K562 (cell line): ENCODE measurements around the gene SYNGR4. TPM values are rescaled to one million over a fixed set of nuclear protein-coding genes. Genes with fewer than 3 reads are reported as not detected.

ENCODE experiments used
- AFF4 ChIP-seq: sonication (generic); formaldehyde crosslinking; IDR thresholded peaks from 2 replicates; pipeline ENCODE4 v1.8.0; 2023; ENCODE audit warnings: mild to moderate bottlenecking, missing genetic modification reagents
- ATF7 ChIP-seq: fragments of 450-650 bp; IDR thresholded peaks from 2 replicates; pipeline ENCODE4 v1.7.1; 2014; ENCODE audit warnings: mild to moderate bottlenecking, moderate library complexity
- CTCFL ChIP-seq: IDR thresholded peaks from 2 replicates; pipeline ENCODE4 v1.6.1; 2011; ENCODE audit warnings: borderline replicate concordance, low read depth, mild to moderate bottlenecking, moderate library complexity, low read length; ENCODE audit not compliant: insufficient read depth, poor library complexity, severe bottlenecking
- ETV5 ChIP-seq: sonication (generic); formaldehyde crosslinking; IDR thresholded peaks from 2 replicates; pipeline ENCODE4 v1.4.0; 2020; ENCODE audit warnings: low read depth, mild to moderate bottlenecking, missing genetic modification reagents
- ETV6 ChIP-seq, 3 experiments: fragments of 150-350 bp in 1 of 3; sonication (generic) in 1 of 3; formaldehyde crosslinking in 1 of 3; IDR thresholded peaks; 2 replicates each; pipeline versions ENCODE4 v1.6.1 to v1.8.0; 2014 to 2022; ENCODE audit warnings: borderline replicate concordance in 2 of 3, low read depth in 2 of 3, antibody characterized with exemption in 1 of 3, low read length in 1 of 3, mild to moderate bottlenecking in 1 of 3, missing genetic modification reagents in 1 of 3
- EWSR1 ChIP-seq: fragments of 450-650 bp; IDR thresholded peaks from 2 replicates; pipeline ENCODE4 v1.6.1; 2018; ENCODE audit warnings: borderline replicate concordance, mild to moderate bottlenecking, low read depth, moderate library complexity; ENCODE audit not compliant: partially characterized antibody
- MAFG ChIP-seq: fragments of 450-650 bp; conservative IDR thresholded peaks from 2 replicates; pipeline ENCODE4 v1.6.1; 2016; ENCODE audit warnings: missing genetic modification characterization, missing compliant biosample characterization
- MAZ ChIP-seq, 2 experiments: fragments of 450-650 bp in 1 of 2; sonication (generic) in 1 of 2; formaldehyde crosslinking; IDR thresholded peaks in 1 of 2; conservative IDR thresholded peaks in 1 of 2; 2 replicates each; pipeline versions ENCODE4 v1.4.0 to v1.5.0; 2020; ENCODE audit warnings: mild to moderate bottlenecking in 1 of 2, missing genetic modification reagents in 1 of 2
- NCOA1 ChIP-seq: fragments of 450-650 bp; IDR thresholded peaks from 2 replicates; pipeline ENCODE4 v1.6.1; 2016; ENCODE audit warnings: low read depth
- PHF8 ChIP-seq: fragments of 200-600 bp; sonication (generic); IDR thresholded peaks from 2 replicates; pipeline ENCODE4 v1.6.1; 2012; ENCODE audit warnings: mixed run types, mild to moderate bottlenecking, inconsistent platforms, low read length, moderate library complexity, borderline replicate concordance
- PRMT5 ChIP-seq: sonication (generic); formaldehyde crosslinking; IDR thresholded peaks from 2 replicates; pipeline ENCODE4 v1.5.0; 2020; ENCODE audit warnings: missing genetic modification reagents
- RBM25 ChIP-seq: fragments of 200-400 bp; formaldehyde crosslinking; IDR thresholded peaks from 2 replicates; pipeline ENCODE4 v1.6.1; 2018; ENCODE audit warnings: low read length, low read depth, moderate library complexity; ENCODE audit not compliant: severe bottlenecking
- SAP30 ChIP-seq: fragments of 200-600 bp; sonication (generic); IDR thresholded peaks from 2 replicates; pipeline ENCODE4 v1.6.1; 2012; ENCODE audit warnings: borderline replicate concordance, low read depth, mild to moderate bottlenecking, moderate library complexity, low read length, control low read depth, inconsistent platforms; ENCODE audit not compliant: insufficient read depth, poor library complexity, severe bottlenecking
- SPI1 ChIP-seq: IDR thresholded peaks from 2 replicates; pipeline ENCODE4 v1.6.1; 2011; ENCODE audit warnings: low read depth, low read length, control low read depth, borderline replicate concordance
- TGIF2 ChIP-seq: sonication (generic); formaldehyde crosslinking; IDR thresholded peaks from 2 replicates; pipeline ENCODE4 v1.8.1; 2022; ENCODE audit warnings: mild to moderate bottlenecking, missing genetic modification reagents, moderate library complexity
- USF2 ChIP-seq: sonication (generic); formaldehyde crosslinking; IDR thresholded peaks from 2 replicates; pipeline ENCODE4 v1.5.0; 2020; ENCODE audit warnings: missing genetic modification reagents
- ZNF699 ChIP-seq: fragments of 250-450 bp; sonication (Bioruptor Pico); IDR thresholded peaks from 2 replicates; pipeline ENCODE4 v1.8.0; 2021; ENCODE audit warnings: mild to moderate bottlenecking, moderate library complexity; ENCODE audit not compliant: insufficient replicate concordance
- ZNF764 ChIP-seq: fragments of 250-450 bp; sonication (Bioruptor Pico); IDR thresholded peaks from 2 replicates; pipeline ENCODE4 v1.4.0; 2020; ENCODE audit warnings: low read depth, mild to moderate bottlenecking, moderate library complexity
- polyA plus RNA-seq, 8 experiments: library from polyadenylated mRNA; depleted of rRNA in 4 of 8; stranded (reverse) in 5 of 8; unstranded in 3 of 8; fragments of >200 nt; fragmentation: Nextera tagmentation in 2 of 8; fragmentation: Illumina TruSeq in 1 of 8; extraction: Ambion mirVana in 2 of 8; extraction: Trizol in 1 of 8; gene quantifications; 2 replicates each; pipeline versions ENCODE4 v1.2.1 to v1.2.3, GENCODE V29; 2011 to 2014; ENCODE audit warnings: inconsistent platforms in 1 of 8, missing spikeins in 1 of 8
- total RNA-seq, 7 experiments: library from RNA; depleted of rRNA in 6 of 7; stranded (reverse); fragments of >200 nt in 6 of 7; fragmentation: Illumina TruSeq in 2 of 7; extraction: Trizol in 2 of 7; gene quantifications; 2 replicates each; pipeline versions ENCODE4 v1.2.1 to v1.2.3, GENCODE V29; 2011 to 2021; ENCODE audit warnings: low replicate concordance in 1 of 7

The SYNGR4 gene
- total and polyA plus RNA-seq, 9 of the 15 experiments (the other 6 are each of a cell fraction or from before 2014, with no cell fraction given): 0.07 to 0.14 TPM; not detected in 7

GRCh38 chr19:48390188-48391099, 26.3 kb downstream of the SYNGR4 start (continued):
- peak; percentile 90 to 97 for TF ChIP-seq MAZ (CRISPR knock-in tag; conservative IDR thresholded peaks at IDR 0.05 in 1 of 2, IDR thresholded peaks at IDR 0.05 in 1 of 2)
- TF ChIP-seq ATF7: peak; percentile 49
- TF ChIP-seq RBM25: no peak
- 0 out of 2 replicates have a peak, but pooled peaks have one; percentile 64 for TF ChIP-seq TGIF2 (CRISPR knock-in tag)
- peak; percentile 69; the same call in 1 of the 2 replicates for TF ChIP-seq ETV5 (CRISPR knock-in tag)
- TF ChIP-seq CTCFL: peak; percentile 90
- TF ChIP-seq PHF8: peak; percentile 88
- peak; percentile 73 for TF ChIP-seq SAP30
- peak; percentile 93 for TF ChIP-seq PRMT5 (CRISPR knock-in tag)
- no peak for TF ChIP-seq SPI1
- no peak for TF ChIP-seq EWSR1
- TF ChIP-seq NCOA1: no peak
- TF ChIP-seq USF2: no peak
- no peak for TF ChIP-seq ZNF764 (CRISPR knock-in tag)
- TF ChIP-seq MAFG (tag): no peak
- no peak for TF ChIP-seq ETV6 (IDR thresholded peaks at IDR 0.05; ENCODE audit: borderline replicate concordance in 1 of 2, low read depth in 2 of 2, low read length in 1 of 2)
- TF ChIP-seq ETV6 (CRISPR knock-in tag; IDR thresholded peaks at IDR 0.05; ENCODE audit: borderline replicate concordance): 0 out of 2 replicates have a peak, but pooled peaks have one; percentile 34
- no peak for TF ChIP-seq ZNF699
- TF ChIP-seq AFF4 (CRISPR knock-in tag): peak; percentile 90
